NCI-H146 treated with DMSO at 0.1 percent for 48 hours (cell line): ENCODE measurements around the gene PARP15.

Experiments used
- DNase-seq: peaks from one replicate; lab custom pipeline; 2025; ENCODE audit not compliant: unreplicated experiment; lab: John Stamatoyannopoulos, UW

Gene PARP15

GRCh38 chr3:122568755-122569154, 8.7 kb upstream of the PARP15 start:
- DNase-seq = no peak

GRCh38 chr3:122572940-122573412, 4.5 kb upstream of the PARP15 start:
- no peak for DNase-seq

- DNase-seq = no peak
These were observed 1.1 kb upstream of the PARP15 start for GRCh38 chr3:122576174-122576940.

DNA sequence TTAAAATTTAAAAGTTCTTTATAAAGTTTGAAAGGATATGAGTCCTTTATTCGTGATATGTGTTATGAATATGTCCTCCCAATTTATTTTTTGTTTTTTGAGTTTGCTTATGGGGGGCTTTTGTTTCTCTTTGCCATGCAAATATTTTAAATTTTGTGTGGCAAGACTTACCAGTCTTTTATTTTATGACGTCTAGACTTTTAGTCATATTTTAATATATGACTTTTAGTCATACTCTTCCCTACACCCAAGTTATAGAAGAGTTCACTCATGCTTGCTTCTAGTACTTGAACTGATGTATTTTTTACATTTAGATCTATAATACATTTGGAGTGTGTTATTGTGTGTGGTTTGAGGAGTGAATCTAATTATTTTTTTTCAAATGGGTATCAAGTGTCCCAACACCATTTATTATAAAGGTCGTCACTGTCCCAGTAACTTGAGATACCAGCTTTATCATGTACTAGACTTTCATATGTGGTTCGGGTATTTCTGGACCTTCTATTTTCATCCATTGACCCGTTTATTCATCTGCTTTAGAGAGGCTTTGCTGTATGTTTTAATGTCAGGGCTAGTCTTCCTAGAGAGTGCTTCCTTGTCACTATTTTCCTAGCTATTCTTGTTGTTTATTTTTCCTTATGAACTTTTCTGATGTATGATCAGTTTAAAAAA, 755 bp downstream of the PARP15 start:
- DNase-seq = no peak

DNA sequence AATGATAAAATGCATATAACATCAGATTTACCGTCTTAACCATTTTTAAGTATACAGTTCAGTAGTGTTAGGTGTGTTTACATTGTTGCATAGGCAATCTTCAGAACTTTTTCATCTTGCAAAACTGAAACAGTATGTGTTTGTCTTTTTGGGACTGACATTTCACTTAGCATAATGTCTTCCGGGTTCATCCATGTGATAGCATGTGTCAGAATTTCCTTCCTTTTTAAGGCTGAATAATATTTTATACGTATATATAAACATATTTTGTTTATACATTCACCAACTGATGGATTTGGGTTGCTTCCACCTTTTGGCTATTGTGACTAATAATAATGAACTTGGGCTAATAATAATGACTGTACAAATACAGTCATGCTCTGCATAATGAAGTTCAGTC, 3.0 kb downstream of the PARP15 start:
- DNase-seq = no peak

- DNase-seq = no peak
These were observed 4.2 kb downstream of the PARP15 start for GRCh38 chr3:122581622-122582021.

GRCh38 chr3:122582390-122582789, 4.9 kb downstream of the PARP15 start:
- DNase-seq = no peak

DNA sequence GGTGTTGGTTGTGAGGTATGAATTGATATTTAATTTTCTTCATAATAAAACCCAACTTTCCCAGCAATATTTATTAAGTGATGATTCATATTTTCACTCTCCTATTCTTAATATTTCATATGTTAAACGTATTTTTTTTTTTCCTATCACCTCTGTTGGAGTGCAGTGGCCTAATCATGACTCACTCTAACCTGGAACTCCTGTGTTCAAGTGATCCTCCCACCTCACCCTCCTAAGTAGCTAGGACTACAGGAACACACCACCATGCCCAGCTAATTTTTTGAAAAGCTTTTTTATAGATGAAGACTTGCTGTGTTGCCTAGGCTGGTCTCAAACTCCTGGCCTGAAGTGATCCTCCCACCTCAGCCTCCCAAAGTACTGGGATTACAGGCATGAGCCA, 8.6 kb downstream of the PARP15 start:
- no peak for DNase-seq

GRCh38 chr3:122586773-122587485, 9.5 kb downstream of the PARP15 start:
- no peak for DNase-seq

DNA sequence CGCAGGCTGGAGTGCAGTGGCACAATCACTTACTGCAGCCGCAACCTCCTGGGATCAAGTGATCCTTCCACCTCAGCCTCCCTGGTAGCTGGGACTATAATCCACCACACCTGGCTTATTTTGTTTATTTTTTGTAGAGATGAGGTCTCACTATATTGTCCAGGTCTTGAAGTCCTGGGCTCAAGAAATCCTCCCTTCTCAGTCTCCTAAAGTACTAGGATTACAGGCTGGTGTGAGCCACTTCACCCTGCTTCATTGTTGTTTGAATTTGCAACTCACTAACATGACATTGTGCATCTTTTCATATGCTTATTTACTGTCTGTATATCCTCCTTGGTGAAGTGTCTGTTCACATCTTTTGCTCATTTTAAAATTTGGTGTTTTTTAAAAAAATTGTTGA, 10.1 kb downstream of the PARP15 start:
- no peak for DNase-seq

- DNase-seq = no peak
These were observed 11.8 kb downstream of the PARP15 start for GRCh38 chr3:122589297-122589696.

DNA sequence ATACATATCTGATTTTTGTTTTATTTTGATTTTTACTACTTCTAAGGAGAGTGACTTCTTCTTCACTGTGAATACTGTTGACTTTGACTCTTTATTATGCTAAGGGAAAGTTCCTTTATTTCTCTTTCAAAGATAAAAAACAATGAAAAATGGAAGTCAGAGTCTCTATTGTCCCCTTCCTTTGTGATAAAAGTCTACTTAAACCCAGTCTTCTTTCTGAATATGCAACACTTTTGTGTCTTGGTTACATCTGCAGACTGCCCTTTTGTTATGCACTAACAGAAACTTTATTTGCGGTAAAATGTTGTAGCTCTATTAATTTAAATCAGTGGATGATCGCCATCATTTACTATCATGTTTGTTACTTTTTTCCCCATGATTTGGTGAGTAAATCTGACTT, 13.2 kb downstream of the PARP15 start:
- no peak for DNase-seq

DNA sequence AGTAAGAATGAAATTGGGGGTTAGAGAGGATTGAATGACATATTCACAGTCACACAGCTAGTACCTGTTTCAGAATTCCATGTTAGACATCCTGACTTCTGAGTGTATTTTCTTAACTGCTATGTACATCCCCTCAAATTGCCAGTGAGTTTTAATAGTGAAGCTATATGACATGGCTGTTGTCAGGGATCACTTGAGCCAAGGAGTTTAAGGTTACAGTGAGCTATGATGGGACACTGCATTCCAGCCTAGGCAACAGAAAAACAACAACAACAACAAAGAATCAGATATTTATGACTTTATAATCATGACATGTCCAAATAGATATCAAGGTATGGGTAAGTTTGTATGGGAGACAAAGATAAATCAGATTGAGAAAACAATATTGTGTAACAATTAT, 16.6 kb downstream of the PARP15 start:
- DNase-seq = no peak

DNA sequence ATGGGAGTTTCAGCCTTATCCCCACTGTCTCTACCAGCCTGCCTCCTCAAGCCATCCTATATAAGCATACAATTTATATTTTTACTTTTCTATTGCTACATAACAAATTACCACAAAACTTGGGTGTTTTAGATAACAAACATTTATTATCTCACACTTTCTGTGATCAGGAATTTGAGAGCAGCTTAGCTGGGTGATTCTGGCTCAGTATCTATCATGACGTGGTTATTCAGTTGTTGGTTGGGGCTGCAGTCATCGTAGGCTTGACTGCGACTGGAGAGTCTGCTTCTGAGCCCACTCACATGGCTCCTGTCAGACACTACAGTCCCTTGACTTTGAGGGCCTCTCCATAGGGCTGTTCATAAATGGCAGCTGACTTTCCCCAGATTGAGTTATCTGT, 20.7 kb downstream of the PARP15 start:
- DNase-seq = no peak

- no peak for DNase-seq
These were observed 21.1 kb downstream of the PARP15 start for GRCh38 chr3:122598556-122598955.

DNA sequence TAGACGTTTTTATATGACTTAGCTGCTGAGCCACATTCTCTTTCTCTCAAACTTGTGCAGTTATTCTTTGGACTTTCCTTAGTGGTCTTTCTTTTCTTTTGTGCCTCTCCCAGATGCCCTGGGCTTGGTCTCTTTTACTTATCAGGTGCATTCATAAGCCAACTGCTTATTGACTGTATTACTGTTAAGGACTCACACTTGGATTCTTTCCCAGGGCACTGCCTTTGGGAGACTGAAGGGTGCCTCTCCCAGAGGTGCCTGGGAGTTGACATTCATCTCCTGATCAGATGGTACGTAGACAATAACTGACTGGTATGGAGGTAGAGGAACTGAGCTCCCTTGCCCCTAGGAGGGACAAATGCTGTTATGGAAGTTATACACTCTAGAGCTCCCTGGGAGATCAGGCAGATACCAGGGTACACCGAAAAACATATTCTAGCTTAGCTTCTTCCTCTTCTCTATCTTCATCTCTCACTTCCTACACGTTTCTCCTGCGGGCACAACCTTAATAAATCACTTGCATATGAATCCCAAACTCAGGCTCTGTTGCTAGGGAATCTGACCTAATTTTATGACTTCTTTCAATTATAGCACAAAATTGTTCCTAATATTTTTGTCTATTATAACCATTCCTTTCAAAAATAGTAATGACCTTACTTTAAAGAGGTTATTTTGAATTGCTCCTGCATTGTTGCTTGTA, 24.7 kb downstream of the PARP15 start:
- no peak for DNase-seq

- DNase-seq = no peak
These were observed 25.6 kb downstream of the PARP15 start for GRCh38 chr3:122603056-122603455.

DNA sequence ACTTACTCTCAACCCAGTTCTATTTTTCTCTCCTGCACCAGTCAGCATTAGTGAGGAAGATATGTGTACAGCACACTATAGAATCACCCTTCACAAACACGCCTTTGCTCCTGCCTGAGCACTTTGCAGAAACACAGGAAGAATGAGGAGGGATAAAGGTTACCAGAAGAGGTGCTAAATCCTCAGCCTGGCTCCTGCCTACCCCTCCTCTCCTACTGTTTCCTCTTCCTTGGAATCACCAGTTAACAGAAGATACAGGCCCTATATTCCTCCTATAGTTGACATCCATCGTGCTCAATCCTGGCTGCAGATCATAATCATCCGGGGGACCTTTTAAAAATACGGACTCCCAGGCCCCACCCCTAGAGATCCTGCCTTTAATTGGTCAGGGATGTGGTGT, 28.9 kb downstream of the PARP15 start:
- DNase-seq = no peak

DNA sequence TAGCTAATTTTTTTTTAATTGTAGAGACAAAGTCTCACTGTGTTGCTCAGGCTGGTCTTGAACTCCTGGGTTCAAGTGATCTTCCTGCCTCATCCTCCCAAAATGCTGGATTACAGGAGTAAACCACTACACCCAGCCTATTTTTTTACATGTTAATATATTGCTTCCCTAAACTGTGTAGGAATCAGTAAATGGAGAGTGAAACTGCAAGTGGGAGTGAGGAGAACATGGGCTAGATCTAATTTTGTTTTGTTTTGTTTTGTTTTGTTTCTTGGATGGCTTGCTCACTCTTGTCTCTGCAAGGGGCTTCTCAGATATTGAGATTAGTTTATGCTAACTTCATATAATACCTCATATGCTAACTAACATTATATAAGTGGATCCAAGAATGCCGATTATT, 31.5 kb downstream of the PARP15 start:
- no peak for DNase-seq

GRCh38 chr3:122609798-122610559, 32.5 kb downstream of the PARP15 start:
- DNase-seq = no peak

- no peak for DNase-seq
These were observed 35.2 kb downstream of the PARP15 start for GRCh38 chr3:122612696-122613095.
